ENCODE data around the gene ZNF606. TPM values are rescaled to one million over a fixed set of nuclear protein-coding genes. Genes with fewer than 3 reads are reported as not detected.

The ZNF606 gene
- total RNA-seq, 1 donor, result 8.2 TPM

Other genes with a start within 250 kb of the ZNF606 start
- 56.8 TPM for gene ZNF586, start 233.1 kb downstream of the ZNF606 start, total RNA-seq
- 13.3 TPM for gene ZNF552, start 187.9 kb downstream of the ZNF606 start, total RNA-seq
- gene ZNF587B, start 172.5 kb downstream of the ZNF606 start, total RNA-seq, result 25.5 TPM
- gene ZNF587, start 153.0 kb downstream of the ZNF606 start, total RNA-seq, result 34.0 TPM
- gene ZNF814, start 113.8 kb downstream of the ZNF606 start, total RNA-seq, result 25.6 TPM
- gene ZNF417, start 86.2 kb downstream of the ZNF606 start, total RNA-seq, result 23.2 TPM
- 2.7 TPM for gene ZNF418, start 67.4 kb downstream of the ZNF606 start, total RNA-seq
- 17.3 TPM for gene ZNF256, start 55.1 kb downstream of the ZNF606 start, total RNA-seq
- 0.21 TPM for gene C19orf18, start 28.3 kb downstream of the ZNF606 start, total RNA-seq
- not detected for gene ZSCAN1, start 31.2 kb upstream of the ZNF606 start, total RNA-seq
- 0.84 TPM for gene ZNF135, start 56.5 kb upstream of the ZNF606 start, total RNA-seq
- gene ZSCAN18, start 95.4 kb upstream of the ZNF606 start, total RNA-seq, result 27.3 TPM
- 23.8 TPM for gene ZNF329, start 148.0 kb upstream of the ZNF606 start, total RNA-seq
- gene ZNF274, start 180.2 kb upstream of the ZNF606 start, total RNA-seq, result 61.1 TPM
- 7.2 TPM for gene ZNF544, start 226.1 kb upstream of the ZNF606 start, total RNA-seq

Measured in mononuclear cell (primary cell).